GM23338 (cell line): ENCODE results near the gene NTRK1. TPM values are rescaled to one million over a fixed set of nuclear protein-coding genes. Genes with fewer than 3 reads are reported as not detected.

Experiments
- ATAC-seq: fragments of 200-7000 bp; cut with Tn5 transposase; 3 replicates; pipeline ENCODE4 v1.9.1; 2020
- DNase-seq: peaks from one replicate; pipeline ENCODE4 v3.0.0-alpha.2; 2015; ENCODE audit warnings: low spot score
- H2AFZ ChIP-seq: fragments of 200-600 bp; sonication (generic); 2 replicates; pipeline ENCODE4 v1.8.0; 2016; ENCODE audit warnings: antibody characterized with exemption, mild to moderate bottlenecking, moderate library complexity
- H3F3A ChIP-seq: fragments of 200-600 bp; sonication (generic); replicated peaks from 2 replicates; pipeline ENCODE4 v1.8.0; 2017; ENCODE audit warnings: antibody characterized with exemption, mixed run types, low read depth
- H3K27ac ChIP-seq: fragments of 200-600 bp; sonication (generic); 2 replicates; pipeline ENCODE4 v1.6.1; 2016; ENCODE audit warnings: low read depth
- H3K27me3 ChIP-seq: fragments of 200-600 bp; sonication (generic); 2 replicates; pipeline ENCODE4 v1.8.0; 2016; ENCODE audit warnings: mild to moderate bottlenecking, mixed run types, moderate library complexity; ENCODE audit not compliant: insufficient read depth
- H3K36me3 ChIP-seq: fragments of 200-600 bp; sonication (generic); 2 replicates; pipeline ENCODE4 v1.8.0; 2016; ENCODE audit warnings: mild to moderate bottlenecking; ENCODE audit not compliant: insufficient read depth
- H3K4me1 ChIP-seq: fragments of 200-600 bp; sonication (generic); 2 replicates; pipeline ENCODE4 v1.8.0; 2016; ENCODE audit warnings: mild to moderate bottlenecking, moderate library complexity; ENCODE audit not compliant: insufficient read depth
- H3K4me2 ChIP-seq: fragments of 200-600 bp; sonication (generic); 2 replicates; pipeline ENCODE4 v1.7.1; 2017; ENCODE audit warnings: mixed run types
- H3K4me3 ChIP-seq: fragments of 200-600 bp; sonication (generic); 2 replicates; pipeline ENCODE4 v1.6.1; 2016; ENCODE audit warnings: mixed run types
- H3K79me2 ChIP-seq: fragments of 200-600 bp; sonication (generic); replicated peaks from 2 replicates; pipeline ENCODE4 v1.8.0; 2017; ENCODE audit warnings: mild to moderate bottlenecking; ENCODE audit not compliant: insufficient read depth
- H3K9me2 ChIP-seq: fragments of 200-600 bp; sonication (generic); 2 replicates; pipeline ENCODE4 v1.8.0; 2017; ENCODE audit not compliant: insufficient read depth
- H4K20me1 ChIP-seq: fragments of 200-600 bp; sonication (generic); replicated peaks from 2 replicates; pipeline ENCODE4 v1.8.0; 2017; ENCODE audit warnings: mild to moderate bottlenecking; ENCODE audit not compliant: insufficient read depth
- H3K27ac Mint-ChIP-seq: 2 replicates; pipeline ENCODE4 v1.8.0; 2020; ENCODE audit warnings: inconsistent platforms, mild to moderate bottlenecking, moderate library complexity, mixed read lengths
- H3K27me3 Mint-ChIP-seq: 3 replicates; pipeline ENCODE4 v1.8.0; 2022; ENCODE audit warnings: low read depth, mild to moderate bottlenecking, moderate library complexity, mixed read lengths, inconsistent platforms; ENCODE audit not compliant: insufficient read depth, poor library complexity
- H3K36me3 Mint-ChIP-seq: 3 replicates; pipeline ENCODE4 v1.8.0; 2021; ENCODE audit warnings: low read depth, mild to moderate bottlenecking, inconsistent platforms, moderate library complexity, mixed read lengths
- H3K4me1 Mint-ChIP-seq: 3 replicates; pipeline ENCODE4 v1.8.0; 2020; ENCODE audit warnings: mild to moderate bottlenecking, inconsistent platforms, mixed read lengths
- H3K4me3 Mint-ChIP-seq: 3 replicates; pipeline ENCODE4 v1.8.0; 2021; ENCODE audit warnings: moderate library complexity, mild to moderate bottlenecking, inconsistent platforms, mixed read lengths
- H3K9me3 Mint-ChIP-seq: 3 replicates; pipeline ENCODE4 v1.8.0; 2020; ENCODE audit warnings: moderate library complexity, mild to moderate bottlenecking, inconsistent platforms, mixed read lengths
- CREB1 ChIP-seq: fragments of 250-450 bp; sonication (Bioruptor Pico); IDR thresholded peaks from 2 replicates; pipeline ENCODE4 v1.5.0; 2020; ENCODE audit warnings: low read depth, mild to moderate bottlenecking, moderate library complexity
- CTCF ChIP-seq, 2 experiments: fragments of 200-600 bp in 1 of 2; sonication (generic) in 1 of 2; conservative IDR thresholded peaks; 2 replicates each; pipeline versions ENCODE4 v1.5.1 to v1.6.1; 2016 to 2017; ENCODE audit warnings: antibody characterized with exemption in 2 of 2, low read depth in 2 of 2, mild to moderate bottlenecking in 2 of 2, moderate library complexity in 1 of 2
- EZH2phosphoT487 ChIP-seq: fragments of 200-600 bp; sonication (generic); IDR thresholded peaks from one replicate; pipeline ENCODE4 v1.8.1; 2018; ENCODE audit warnings: antibody characterized with exemption; ENCODE audit not compliant: unreplicated experiment
- JUNB ChIP-seq: IDR thresholded peaks from one replicate; pipeline ENCODE4 v1.6.1; 2016; ENCODE audit warnings: antibody characterized with exemption; ENCODE audit not compliant: unreplicated experiment
- NANOG ChIP-seq: IDR thresholded peaks from 2 replicates; pipeline ENCODE4 v1.6.1; 2016; ENCODE audit warnings: antibody characterized with exemption, borderline replicate concordance
- POLR2AphosphoS5 ChIP-seq: IDR thresholded peaks from 2 replicates; pipeline ENCODE4 v1.6.1; 2016; ENCODE audit warnings: antibody characterized with exemption, low read depth
- REST ChIP-seq: IDR thresholded peaks from one replicate; pipeline ENCODE4 v1.6.1; 2018; ENCODE audit warnings: antibody characterized with exemption; ENCODE audit not compliant: unreplicated experiment
- STAT1 ChIP-seq: IDR thresholded peaks from one replicate; pipeline ENCODE4 v1.6.1; 2016; ENCODE audit warnings: antibody characterized with exemption; ENCODE audit not compliant: unreplicated experiment
- ZNF114 ChIP-seq: fragments of 250-450 bp; sonication (Bioruptor Pico); IDR thresholded peaks from 2 replicates; pipeline ENCODE4 v1.5.0; 2020; ENCODE audit warnings: mild to moderate bottlenecking, moderate library complexity
- ZNF331 ChIP-seq: fragments of 250-450 bp; sonication (Bioruptor Pico); IDR thresholded peaks from 2 replicates; pipeline ENCODE4 v1.5.0; 2020; ENCODE audit warnings: low read depth, mild to moderate bottlenecking, moderate library complexity
- polyA plus RNA-seq: library from polyadenylated mRNA; unstranded; fragments of >200 nt; fragmentation: Nextera tagmentation; extraction: Ambion mirVana; gene quantifications from 2 replicates; pipeline ENCODE4 v1.2.1, GENCODE V29; 2016
- total RNA-seq: library from RNA; depleted of rRNA; stranded (reverse); fragments of >200 nt; shearing (Covaris generic); gene quantifications from 2 replicates; pipeline ENCODE4 v1.2.3, GENCODE V29; 2014

The NTRK1 gene
- total and polyA plus RNA-seq, 2 experiments from 2014 or later = 0.42 to 0.45 TPM

- TF ChIP-seq REST (no peak), ZNF114 (no peak), JUNB (no peak), ZNF331 (CRISPR knock-in tag) (no peak), CTCF (conservative IDR thresholded peaks at IDR 0.05; ENCODE audit: low read depth in 2 of 2) (no peak), CREB1 (CRISPR knock-in tag) (no peak), POLR2AphosphoS5 (no peak), EZH2phosphoT487 (no peak), NANOG (no peak), STAT1 (no peak)
Observed at GRCh38 chr1:156852418-156852874, 8.2 kb upstream of the NTRK1 start (continued).

- ATAC-seq = no peak
- peaks cover 97% of the 10 kb centered on the region for H3K27me3 ChIP-seq
- H3K36me3 ChIP-seq = no peaks in the 10 kb centered on the region
Observed at GRCh38 chr1:156853761-156854160, 6.9 kb upstream of the NTRK1 start.

More at GRCh38 chr1:156853761-156854160, 6.9 kb upstream of the NTRK1 start:
- H3K27me3 Mint-ChIP-seq = peaks cover 52% of the 10 kb centered on the region
- Histone ChIP-seq H2AFZ (no peak overlapping the region), H3F3A (no peaks in the 10 kb centered on the region), H3K27ac (no peak overlapping the region), H3K4me2 (no peak overlapping the region), H3K4me1 (peaks cover 4% of the 10 kb centered on the region; the same call in 1 of the 2 replicates), H3K4me3 (no peak overlapping the region), H3K9me2 (no peaks in the 10 kb centered on the region), H4K20me1 (no peaks in the 10 kb centered on the region; the same call in 1 of the 2 replicates), H3K79me2 (no peaks in the 10 kb centered on the region)
- DNase-seq = no peak
- no peak overlapping the region for H3K4me3 Mint-ChIP-seq
- H3K9me3 Mint-ChIP-seq = no peaks in the 10 kb centered on the region; the same call in 2 of the 3 replicates
- no peaks in the 10 kb centered on the region for H3K36me3 Mint-ChIP-seq
- no peak overlapping the region for H3K27ac Mint-ChIP-seq
- TF ChIP-seq ZNF114 = no peak
- peaks cover 20% of the 10 kb centered on the region for H3K4me1 Mint-ChIP-seq
